AML-193 (cell line): ENCODE results near the gene GALNT7.

Experiments used
- DNase-seq, 2 experiments: peaks; one replicate each; lab custom pipeline; 2025; lab: John Stamatoyannopoulos, UW

Gene GALNT7

GRCh38 chr4:173346074-173346473, 177.5 kb downstream of the GALNT7 start:
- no peak for DNase-seq

- DNase-seq: no peak
These were observed 178.9 kb downstream of the GALNT7 start for GRCh38 chr4:173347467-173347866.

- no peak for DNase-seq
These were observed 189.3 kb downstream of the GALNT7 start for GRCh38 chr4:173357939-173358338.

- DNase-seq: peak; percentile 23 to 25
These were observed 192.1 kb downstream of the GALNT7 start for GRCh38 chr4:173360587-173361221.

GRCh38 chr4:173362666-173363065, 194.1 kb downstream of the GALNT7 start:
- no peak for DNase-seq

GRCh38 chr4:173365359-173365996, 196.9 kb downstream of the GALNT7 start:
- DNase-seq: no peak

- DNase-seq: no peak
These were observed 198.7 kb downstream of the GALNT7 start for GRCh38 chr4:173367285-173367684.

GRCh38 chr4:173367946-173368345, 199.3 kb downstream of the GALNT7 start:
- peak in 1 of 2 experiments; percentile 11 for DNase-seq

GRCh38 chr4:173370130-173370476, 201.5 kb downstream of the GALNT7 start:
- peak in 1 of 2 experiments; percentile 62 for DNase-seq

- peak; percentile 89 to 95 for DNase-seq
These were observed 202.1 kb downstream of the GALNT7 start, which contains the start of gene SAP30 for GRCh38 chr4:173370477-173371291. Gene SAP30 (plus strand): TSS chr4:173370954. CDS start chr4:173371183, 229 bp downstream.

- DNase-seq: peak; percentile 39 to 53
These were observed 202.9 kb downstream of the GALNT7 start for GRCh38 chr4:173371292-173372192.
